H9 (cell line): ENCODE measurements around the gene HNRNPA3. TPM values are rescaled to one million over a fixed set of nuclear protein-coding genes. Genes with fewer than 3 reads are reported as not detected.

Experiments used
- DNase-seq: peaks from one replicate; pipeline ENCODE4 v3.0.0-alpha.2; 2017
- H2AFZ ChIP-seq: one replicate; pipeline ENCODE4 v1.6.1; 2013; ENCODE audit warnings: mild to moderate bottlenecking, low read length, control low read depth, moderate library complexity
- H2AK5ac ChIP-seq: 2 replicates; pipeline ENCODE4 v1.6.1; 2013; ENCODE audit warnings: low read length, control low read depth, mixed read lengths; ENCODE audit not compliant: insufficient read length
- H2BK120ac ChIP-seq: one replicate; pipeline ENCODE4 v1.6.1; 2013; ENCODE audit warnings: low read depth, mild to moderate bottlenecking, low read length, control low read depth, inconsistent platforms; ENCODE audit not compliant: poor library complexity, severe bottlenecking
- H2BK12ac ChIP-seq: 2 replicates; pipeline ENCODE4 v1.6.1; 2013; ENCODE audit warnings: low read length, control low read depth, mixed read lengths, low read depth; ENCODE audit not compliant: insufficient read length
- H2BK15ac ChIP-seq: 2 replicates; pipeline ENCODE4 v1.6.1; 2013; ENCODE audit warnings: low read depth, low read length, control low read depth
- H2BK20ac ChIP-seq: one replicate; pipeline ENCODE4 v1.6.1; 2013; ENCODE audit warnings: low read depth, mild to moderate bottlenecking, low read length, control low read depth, inconsistent platforms; ENCODE audit not compliant: poor library complexity, severe bottlenecking
- H2BK5ac ChIP-seq: 2 replicates; pipeline ENCODE4 v1.6.1; 2013; ENCODE audit warnings: low read length, control low read depth, mixed read lengths; ENCODE audit not compliant: insufficient read length
- H3K14ac ChIP-seq: 2 replicates; pipeline ENCODE4 v1.6.1; 2013; ENCODE audit warnings: low read length, control low read depth; ENCODE audit not compliant: insufficient read depth
- H3K18ac ChIP-seq: 2 replicates; pipeline ENCODE4 v1.6.1; 2013; ENCODE audit warnings: low read depth, mild to moderate bottlenecking, mixed read lengths, low read length, control low read depth; ENCODE audit not compliant: insufficient read length
- H3K23ac ChIP-seq: 2 replicates; pipeline ENCODE4 v1.6.1; 2013; ENCODE audit warnings: low read length, control low read depth, mixed read lengths, low read depth; ENCODE audit not compliant: insufficient read length
- H3K23me2 ChIP-seq: 2 replicates; pipeline ENCODE4 v1.6.1; 2013; ENCODE audit warnings: low read depth, mild to moderate bottlenecking, mixed read lengths, low read length, control low read depth; ENCODE audit not compliant: insufficient read length, poor library complexity, severe bottlenecking
- H3K27ac ChIP-seq: 2 replicates; pipeline ENCODE4 v1.5.1; 2013; ENCODE audit warnings: low read length, control low read depth, mixed read lengths, low read depth; ENCODE audit not compliant: insufficient read length
- H3K27me3 ChIP-seq: 2 replicates; pipeline ENCODE4 v1.6.1; 2013; ENCODE audit warnings: low read length, control low read depth, inconsistent platforms; ENCODE audit not compliant: insufficient read depth
- H3K4ac ChIP-seq: 2 replicates; pipeline ENCODE4 v1.6.1; 2013; ENCODE audit warnings: low read depth, mild to moderate bottlenecking, control low read depth, inconsistent platforms, low read length, moderate library complexity
- H3K4me1 ChIP-seq: 2 replicates; pipeline ENCODE4 v1.6.1; 2013; ENCODE audit warnings: low read length, control low read depth, inconsistent platforms; ENCODE audit not compliant: insufficient read depth
- H3K4me2 ChIP-seq: 2 replicates; pipeline ENCODE4 v1.6.1; 2013; ENCODE audit warnings: low read length, control low read depth, mixed read lengths; ENCODE audit not compliant: insufficient read length, insufficient read depth
- H3K56ac ChIP-seq: 2 replicates; pipeline ENCODE4 v1.6.1; 2013; ENCODE audit warnings: low read depth, mild to moderate bottlenecking, mixed read lengths, low read length, control low read depth; ENCODE audit not compliant: insufficient read length
- H3K79me1 ChIP-seq: 2 replicates; pipeline ENCODE4 v1.6.1; 2013; ENCODE audit warnings: low read depth, mild to moderate bottlenecking, moderate library complexity, low read length, control low read depth, inconsistent platforms; ENCODE audit not compliant: insufficient read depth, poor library complexity, severe bottlenecking
- H3K79me2 ChIP-seq: 2 replicates; pipeline ENCODE4 v1.6.1; 2013; ENCODE audit warnings: low read length, control low read depth, inconsistent platforms; ENCODE audit not compliant: insufficient read depth
- H3K9ac ChIP-seq: 2 replicates; pipeline ENCODE4 v1.6.1; 2013; ENCODE audit warnings: low read length, control low read depth, mixed read lengths; ENCODE audit not compliant: insufficient read length; ENCODE audit errors: extremely low read depth
- H3K9me3 ChIP-seq: one replicate; pipeline ENCODE4 v1.6.1; 2013; ENCODE audit warnings: low read depth, low read length, inconsistent platforms; ENCODE audit not compliant: control insufficient read depth
- H3T11ph ChIP-seq: one replicate; pipeline ENCODE4 v1.6.1; 2013; ENCODE audit warnings: mild to moderate bottlenecking, low read length, control low read depth, inconsistent platforms
- H4K20me1 ChIP-seq: one replicate; pipeline ENCODE4 v1.6.1; 2013; ENCODE audit not compliant: control insufficient read depth, insufficient read length, insufficient read depth
- H4K5ac ChIP-seq: 2 replicates; pipeline ENCODE4 v1.6.1; 2013; ENCODE audit warnings: low read depth, mild to moderate bottlenecking, mixed read lengths, low read length, control low read depth; ENCODE audit not compliant: insufficient read length
- H4K8ac ChIP-seq: replicated peaks from 2 replicates; pipeline ENCODE4 v1.6.1; 2013; ENCODE audit warnings: low read length, control low read depth, mixed read lengths, low read depth; ENCODE audit not compliant: insufficient read length
- H4K91ac ChIP-seq: 2 replicates; pipeline ENCODE4 v1.6.1; 2013; ENCODE audit warnings: low read depth, mild to moderate bottlenecking, moderate library complexity, mixed read lengths, low read length, control low read depth; ENCODE audit not compliant: insufficient read length
- H3K27ac Mint-ChIP-seq, 3 experiments: 2 replicates in 2 of 3; 3 replicates in 1 of 3; pipeline ENCODE4 v1.8.0; 2020 to 2021; ENCODE audit warnings: mixed read lengths in 3 of 3, mild to moderate bottlenecking in 1 of 3, moderate library complexity in 1 of 3
- H3K27me3 Mint-ChIP-seq: 2 replicates; pipeline ENCODE4 v1.8.0; 2021; ENCODE audit warnings: low read depth, mild to moderate bottlenecking, moderate library complexity, mixed read lengths
- H3K36me3 Mint-ChIP-seq, 3 experiments: 2 replicates in 2 of 3; 3 replicates in 1 of 3; pipeline ENCODE4 v1.8.0; 2020 to 2021; ENCODE audit warnings: low read depth in 3 of 3, mixed read lengths in 3 of 3; ENCODE audit not compliant: insufficient read depth in 1 of 3
- H3K4me1 Mint-ChIP-seq, 2 experiments: 2 replicates each; pipeline ENCODE4 v1.8.0; 2020; ENCODE audit warnings: mixed read lengths in 2 of 2
- H3K4me3 Mint-ChIP-seq, 2 experiments: 2 replicates in 1 of 2; 3 replicates in 1 of 2; pipeline ENCODE4 v1.8.0; 2020 to 2021; ENCODE audit warnings: mild to moderate bottlenecking in 2 of 2, mixed read lengths in 2 of 2, moderate library complexity in 1 of 2
- H3K9me3 Mint-ChIP-seq, 2 experiments: 2 replicates in 1 of 2; 3 replicates in 1 of 2; pipeline ENCODE4 v1.8.0; 2020; ENCODE audit warnings: mild to moderate bottlenecking in 2 of 2, mixed read lengths in 2 of 2, moderate library complexity in 1 of 2
- CTCF ChIP-seq: fragments of 200-600 bp; sonication (generic); conservative IDR thresholded peaks from 3 replicates; pipeline ENCODE4 v1.8.0; 2021; ENCODE audit warnings: antibody characterized with exemption, mild to moderate bottlenecking
- WGBS: extraction: QIAGEN DNeasy Blood & Tissue Kit; methylation state at CpG from one replicate; pipeline ENCODE4 v1.1.7; 2013; ENCODE audit warnings: missing lambda C conversion rate, low lambda C conversion rate, mixed read lengths; ENCODE audit not compliant: insufficient read length; ENCODE audit errors: extremely low coverage; 5-methylcytosine and 5-hydroxymethylcytosine counted together
- total RNA-seq: library from RNA; stranded (reverse); gene quantifications from 2 replicates; pipeline ENCODE4 v1.2.1, GENCODE V29; 2021

Gene HNRNPA3
- total RNA-seq, 1 experiment from 2014 or later: 405 TPM

GRCh38 chr2:177190941-177191340 lies 21.7 kb upstream of the HNRNPA3 start:
- no peak overlapping the region for H3K9ac ChIP-seq
- no peaks in the 10 kb centered on the region for H3K36me3 Mint-ChIP-seq
- H3K9me3 Mint-ChIP-seq: no peaks in the 10 kb centered on the region
- no peak overlapping the region for H2AFZ ChIP-seq
- no peak for TF ChIP-seq CTCF
- no CpG with 5 or more reads among the region's 1 CpG for WGBS
- no peak overlapping the region for H3K4me2 ChIP-seq
- H3T11ph ChIP-seq: no peak overlapping the region
- H2BK5ac ChIP-seq: no peak overlapping the region
- no peaks in the 10 kb centered on the region for H3K27me3 Mint-ChIP-seq
- no peak overlapping the region for H2AK5ac ChIP-seq
- no peak overlapping the region for H3K4ac ChIP-seq
- no peaks in the 10 kb centered on the region for H3K79me2 ChIP-seq
- H3K27ac Mint-ChIP-seq: no peak overlapping the region
- H2BK120ac ChIP-seq: no peak overlapping the region
- H4K20me1 ChIP-seq: no peaks in the 10 kb centered on the region
- H3K9me3 ChIP-seq: no peaks in the 10 kb centered on the region
- no peak overlapping the region for H3K4me3 Mint-ChIP-seq
- H2BK20ac ChIP-seq: no peak overlapping the region
- no peak overlapping the region for H3K18ac ChIP-seq
- no peaks in the 10 kb centered on the region for H3K27me3 ChIP-seq
- H2BK12ac ChIP-seq: no peak overlapping the region
- 0 out of 4 replicates have a peak, but pooled peaks cover 0 to 4% of the 10 kb centered on the region in 2 experiments for H3K4me1 Mint-ChIP-seq
- no peak overlapping the region for H3K56ac ChIP-seq
- no peak overlapping the region for H2BK15ac ChIP-seq
- H3K14ac ChIP-seq: no peak overlapping the region
- H3K4me1 ChIP-seq: no peaks in the 10 kb centered on the region
- no peaks in the 10 kb centered on the region for H3K79me1 ChIP-seq
- DNase-seq: no peak
- no peak overlapping the region for H3K27ac ChIP-seq
- no peak overlapping the region for H4K5ac ChIP-seq
- H3K23ac ChIP-seq: no peak overlapping the region
- H3K23me2 ChIP-seq: no peaks in the 10 kb centered on the region
- H4K8ac ChIP-seq: no peak overlapping the region
- H4K91ac ChIP-seq: no peak overlapping the region
